NCI-H2227 (cell line): ENCODE results near the gene BEX4.
A peak's percentile ranks its signal among the peaks of the same experiment; 100 is the strongest.
"Not testable (repeated sequence)": the region's sequence is repeated elsewhere in the genome, so short reads cannot be mapped to it uniquely, and the experiment has no call there.

ENCODE experiments used
- DNase-seq: peaks from one replicate; lab custom pipeline; 2025; ENCODE audit not compliant: unreplicated experiment; lab: John Stamatoyannopoulos, UW

BEX4 gene, protein sequence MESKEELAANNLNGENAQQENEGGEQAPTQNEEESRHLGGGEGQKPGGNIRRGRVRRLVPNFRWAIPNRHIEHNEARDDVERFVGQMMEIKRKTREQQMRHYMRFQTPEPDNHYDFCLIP

GRCh38 chrX:103214870-103215424, at the start of gene BEX4:
TSS of gene BEX4 (plus strand) at chrX:103215108. CDS start at chrX:103216154, 1,046 bp downstream.
- peak; percentile 94 for DNase-seq

DNA sequence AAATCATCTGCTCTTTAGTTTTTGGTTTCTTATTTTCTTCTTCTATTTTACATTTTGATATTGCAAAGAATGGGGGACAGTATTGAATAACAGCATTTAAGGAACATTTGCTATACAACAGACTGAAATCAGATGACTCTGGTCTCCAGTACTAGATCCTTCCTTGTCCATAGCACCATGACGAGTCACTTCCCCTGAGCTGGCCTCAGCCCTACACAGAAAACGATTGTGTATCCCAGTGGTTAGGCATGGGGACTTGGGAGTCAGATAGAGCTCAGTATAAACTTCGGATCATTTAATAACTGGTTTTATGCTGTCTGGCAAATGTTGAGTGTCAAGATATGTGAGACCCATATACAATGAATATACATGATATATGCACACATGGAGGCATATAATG, 44.7 kb upstream of the BEX4 start:
- DNase-seq: no peak

- DNase-seq: no peak
Measured at GRCh38 chrX:103171353-103171752, 43.6 kb upstream of the BEX4 start.

- not testable (repeated sequence) for DNase-seq
Measured at GRCh38 chrX:103175256-103175655, 39.7 kb upstream of the BEX4 start.

- peak; percentile 76 for DNase-seq
Measured at GRCh38 chrX:103175944-103176753, 38.8 kb upstream of the BEX4 start.

DNA sequence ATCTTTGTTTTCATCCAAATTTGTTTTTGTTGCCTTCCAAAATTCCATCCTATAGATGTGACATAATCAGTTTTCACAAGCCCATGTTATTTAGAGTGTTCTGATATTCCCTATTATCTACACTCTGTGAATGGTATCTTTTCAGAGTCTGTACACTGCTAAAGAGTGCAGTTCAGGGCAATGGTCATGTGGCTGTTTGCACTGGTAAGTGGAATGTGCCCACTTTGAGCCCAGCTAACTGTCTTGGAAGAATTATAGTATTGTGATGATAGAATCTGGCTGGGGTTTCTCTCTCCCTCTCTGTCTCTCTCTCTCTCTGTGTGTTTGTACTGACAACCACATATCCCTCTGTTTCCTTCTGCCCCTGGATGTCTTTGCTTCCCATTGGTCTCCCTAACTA, 37.4 kb upstream of the BEX4 start:
- no peak for DNase-seq

GRCh38 chrX:103183912-103184311, 31.0 kb upstream of the BEX4 start:
- DNase-seq: no peak

DNA sequence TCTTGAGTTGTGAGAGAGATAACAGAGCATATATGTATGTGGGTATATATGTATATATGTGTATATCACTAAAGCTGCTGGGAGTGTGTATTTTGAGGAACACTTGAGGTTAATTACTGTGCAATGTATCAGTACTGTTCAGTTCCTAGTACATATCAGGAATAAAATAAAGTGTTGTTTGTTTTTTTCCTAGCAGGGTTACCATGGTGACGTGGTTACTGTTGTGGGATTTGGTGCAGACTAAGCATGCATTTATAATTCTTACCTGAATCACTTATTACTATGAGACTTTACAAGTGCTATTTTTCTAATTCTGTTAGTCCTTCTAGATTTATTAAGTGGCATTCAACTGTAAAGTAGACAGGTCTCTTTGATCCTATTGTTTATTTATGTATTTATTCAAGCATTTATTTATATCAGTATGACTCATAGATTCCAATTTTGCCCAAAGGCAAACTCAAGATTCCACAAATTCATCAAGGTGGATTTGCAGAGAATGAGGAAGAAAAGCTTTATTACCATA, 26.9 kb upstream of the BEX4 start:
- DNase-seq: peak; percentile 5

- no peak for DNase-seq
Measured at GRCh38 chrX:103197721-103198306, 17.1 kb upstream of the BEX4 start.

GRCh38 chrX:103198668-103199067, 16.2 kb upstream of the BEX4 start:
- not testable (repeated sequence) for DNase-seq

DNA sequence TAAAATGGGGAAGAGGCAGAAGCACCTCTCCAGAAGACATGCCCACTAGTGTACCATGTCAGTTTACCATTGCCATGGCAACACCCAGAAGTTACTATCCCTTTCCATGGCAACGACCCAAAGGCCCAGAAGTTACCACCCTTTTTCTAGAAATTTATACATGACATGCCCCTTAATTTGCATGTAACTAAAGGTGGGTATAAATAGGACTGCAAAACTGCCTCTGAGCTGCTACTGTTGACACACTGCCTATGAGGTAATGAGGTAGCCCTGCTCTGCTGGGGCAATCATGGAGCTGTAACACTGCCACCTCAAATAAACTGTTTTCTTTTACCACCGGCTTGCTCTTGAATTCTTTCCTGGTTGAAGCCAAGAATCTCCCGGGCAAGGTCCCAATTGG, 13.9 kb upstream of the BEX4 start:
- DNase-seq: no peak

DNA sequence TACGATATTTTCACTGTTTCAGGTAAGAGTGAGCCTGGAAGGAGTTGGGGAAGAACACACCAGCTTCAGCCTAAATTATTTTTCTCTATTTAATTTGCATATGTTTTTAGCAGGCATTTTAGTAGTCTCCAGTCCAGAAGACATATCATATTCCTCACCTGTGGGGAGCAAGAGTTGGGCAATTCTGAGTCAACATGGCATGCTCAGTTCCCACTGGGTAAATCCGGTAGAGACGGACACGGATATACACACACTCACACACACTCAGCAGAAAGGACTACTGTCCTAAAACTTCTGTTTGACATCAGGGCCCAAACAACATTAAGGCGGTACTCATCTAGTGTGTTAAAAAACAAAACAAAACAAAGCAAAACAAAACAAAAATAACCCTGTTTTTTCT, 4.9 kb upstream of the BEX4 start:
- DNase-seq: no peak

- peak; percentile 74 for DNase-seq
Measured at GRCh38 chrX:103211012-103211715, 3.7 kb upstream of the BEX4 start.

DNA sequence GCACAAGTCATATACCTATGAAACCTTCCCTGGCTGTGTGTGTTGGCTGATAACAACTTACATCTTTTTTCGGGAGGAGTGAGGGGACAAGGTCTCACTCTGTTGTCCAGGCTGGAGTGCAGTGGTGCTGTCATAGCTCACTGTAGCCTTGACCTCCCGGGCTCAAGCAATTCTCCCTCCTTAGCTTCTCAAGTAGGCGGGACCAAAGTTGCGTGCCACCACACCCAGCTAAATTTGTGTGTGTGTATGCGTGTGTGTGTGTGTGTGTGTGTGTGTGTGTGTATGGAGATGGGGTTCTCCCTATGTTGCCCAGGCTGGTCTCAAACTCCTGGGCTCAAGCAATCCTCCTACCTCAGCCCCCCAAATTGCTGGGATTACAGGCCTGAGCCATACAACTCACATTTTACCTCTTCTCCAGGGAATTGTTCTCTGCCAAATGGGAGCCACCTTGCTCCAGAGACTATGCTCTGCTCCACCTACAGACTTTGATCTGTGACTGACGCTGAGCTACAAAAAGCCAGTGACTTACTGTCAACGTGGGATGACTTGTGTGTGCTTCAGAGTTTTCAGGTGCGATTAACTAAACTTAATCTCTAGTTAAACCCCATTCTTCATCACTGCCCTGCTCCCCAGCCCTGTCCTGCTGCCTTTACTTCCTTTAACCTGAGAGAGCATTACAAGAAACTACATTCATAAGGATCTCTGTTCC, 2.0 kb upstream of the BEX4 start:
- DNase-seq: no peak

DNA sequence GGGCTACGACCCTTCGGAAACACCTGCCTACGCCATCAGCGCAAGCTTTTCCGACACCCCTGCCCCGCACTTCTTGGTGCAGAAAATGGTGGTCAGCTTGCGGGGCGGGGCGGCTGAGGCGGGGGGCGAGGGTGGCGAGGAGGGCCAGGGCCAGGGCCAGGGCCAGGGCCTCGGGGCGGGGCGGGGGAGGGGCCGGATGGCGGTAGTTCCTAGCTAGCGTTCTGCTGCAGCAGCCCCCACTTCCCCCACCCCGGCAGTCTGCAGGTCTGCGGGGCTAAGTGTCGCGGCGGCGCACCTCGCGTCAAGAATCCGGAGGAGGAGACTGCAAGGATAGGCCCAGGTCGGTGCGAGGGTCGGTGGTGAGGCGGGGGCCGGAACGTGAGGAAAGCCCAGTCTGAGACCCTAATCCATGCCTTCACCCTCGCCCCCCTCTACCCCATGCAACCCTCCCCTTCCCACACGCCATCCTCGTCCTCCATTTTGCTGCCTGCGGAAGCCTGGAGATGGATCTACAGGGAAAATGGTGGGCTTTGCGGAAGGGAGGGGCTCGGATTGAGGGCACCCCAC, 600 bp downstream of the BEX4 start:
- DNase-seq: peak; percentile 81

GRCh38 chrX:103220511-103221323, 5.8 kb downstream of the BEX4 start:
- no peak for DNase-seq

- not testable (repeated sequence) for DNase-seq
Measured at GRCh38 chrX:103225918-103226317, 11.0 kb downstream of the BEX4 start.

DNA sequence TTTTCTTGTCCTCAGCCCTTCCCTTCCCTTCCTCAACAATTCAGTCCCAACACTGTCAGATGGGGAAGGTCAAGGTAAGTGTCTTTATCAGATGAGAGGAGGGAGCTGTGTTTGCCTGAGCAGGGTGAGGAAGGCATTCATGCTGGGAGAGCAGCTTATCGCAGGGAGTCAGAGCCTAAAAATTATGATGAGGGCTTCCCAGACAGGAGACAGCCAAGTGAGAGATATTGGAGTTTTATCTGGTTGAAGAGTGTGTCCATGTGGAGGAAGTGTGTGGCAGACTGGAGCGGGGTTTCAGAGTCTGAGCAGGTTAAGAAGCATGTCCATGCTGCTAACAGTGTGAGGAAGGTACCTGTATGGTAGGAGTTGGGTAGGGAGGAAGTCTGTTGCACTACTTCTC, 18.4 kb downstream of the BEX4 start:
- no peak for DNase-seq

- DNase-seq: no peak
Measured at GRCh38 chrX:103234869-103235268, 20.0 kb downstream of the BEX4 start.
